A673 (cell line): ENCODE measurements around the gene PRKAA1.

ENCODE experiments used
- CTCF ChIP-seq: fragments of 300-800, 200-600 bp; sonication (generic); conservative IDR thresholded peaks from 2 replicates; pipeline ENCODE4 v1.5.1; 2017; ENCODE audit warnings: low read depth, mild to moderate bottlenecking, antibody characterized with exemption, low read length, moderate library complexity, mixed read lengths
- EZH2 ChIP-seq: fragments of 200-600 bp; sonication (generic); IDR thresholded peaks from 2 replicates; pipeline ENCODE4 v1.6.1; 2017; ENCODE audit warnings: borderline replicate concordance, low read depth, mild to moderate bottlenecking, mixed read lengths, antibody characterized with exemption, low read length; ENCODE audit not compliant: poor library complexity, severe bottlenecking

- TF ChIP-seq CTCF (no peak), EZH2 (no peak)
Observed at GRCh38 chr5:40846371-40846770, 48.2 kb upstream of the PRKAA1 start.
